HG02973 (cell line): Measurements from ENCODE around the gene WRAP53.
A peak's percentile ranks its signal among the peaks of the same experiment; 100 is the strongest.

ENCODE experiments used
- ATAC-seq: cut with Tn5 transposase; IDR thresholded peaks from one replicate; pipeline ENCODE4 v1.9.1; 2021; ENCODE audit warnings: moderate library complexity; ENCODE audit not compliant: unreplicated experiment

Gene WRAP53

DNA sequence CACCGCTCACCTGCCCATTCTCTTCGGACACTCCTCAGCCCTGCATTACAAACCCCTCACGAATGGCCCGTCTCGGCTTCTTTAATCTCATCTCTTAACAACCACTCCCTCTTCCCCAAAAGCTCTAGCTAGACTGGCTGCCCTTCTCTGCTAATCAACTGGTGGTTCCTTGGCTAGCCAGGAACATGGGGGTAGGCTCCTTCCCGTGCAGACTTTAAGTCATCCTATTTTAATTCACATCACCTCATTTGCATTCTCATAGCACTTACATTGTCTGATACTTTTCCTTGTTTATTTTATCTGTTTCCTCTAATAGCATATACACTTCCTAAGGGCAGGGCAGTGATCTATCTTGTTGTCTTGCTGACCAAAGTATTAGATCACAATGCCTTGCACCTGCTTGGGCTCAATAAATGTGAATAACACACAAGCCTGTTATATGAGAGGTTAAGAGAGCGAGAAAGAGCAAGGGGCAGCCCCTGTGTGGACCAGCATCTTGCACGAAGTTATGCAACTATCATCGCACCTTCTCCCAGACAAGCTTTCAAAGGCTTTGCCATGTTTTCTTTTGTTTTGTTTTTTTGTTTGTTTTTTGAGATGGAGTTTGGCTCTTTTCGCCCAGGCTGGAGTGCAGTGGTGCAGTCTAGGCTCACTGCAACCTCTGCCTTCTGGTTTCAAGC lies 10.7 kb upstream of the WRAP53 start:
- no peak for ATAC-seq

DNA sequence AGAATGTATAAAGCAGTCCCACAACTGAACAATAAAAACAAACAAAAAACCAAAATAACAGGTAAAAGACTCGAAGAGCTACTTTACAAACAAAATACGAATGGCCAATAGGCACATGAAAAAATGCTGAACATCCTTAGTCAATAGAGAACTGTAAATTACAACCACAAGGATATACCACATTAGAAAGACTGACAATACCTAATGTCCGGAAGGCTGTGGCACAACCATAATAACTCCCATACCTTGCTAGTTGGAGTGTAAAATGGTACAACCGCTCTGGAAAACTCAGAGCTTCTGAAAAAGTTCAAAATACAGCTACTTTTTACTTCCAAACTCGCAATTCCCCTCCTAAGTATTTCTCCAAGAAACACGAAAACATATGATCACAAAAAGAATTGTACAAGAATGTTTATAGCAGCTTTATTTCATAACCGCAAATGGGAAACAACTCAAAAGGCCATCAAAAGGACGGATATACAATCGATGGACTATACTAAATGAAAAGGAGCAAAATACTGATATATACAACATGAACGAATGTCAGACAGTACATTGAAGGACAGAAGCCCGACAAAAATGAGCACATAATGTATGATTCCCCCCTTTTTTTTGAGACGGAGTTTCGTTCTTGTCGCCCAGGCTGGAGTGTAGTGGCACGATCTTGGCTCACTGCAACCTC lies 3.3 kb upstream of the WRAP53 start:
- ATAC-seq = no peak

DNA sequence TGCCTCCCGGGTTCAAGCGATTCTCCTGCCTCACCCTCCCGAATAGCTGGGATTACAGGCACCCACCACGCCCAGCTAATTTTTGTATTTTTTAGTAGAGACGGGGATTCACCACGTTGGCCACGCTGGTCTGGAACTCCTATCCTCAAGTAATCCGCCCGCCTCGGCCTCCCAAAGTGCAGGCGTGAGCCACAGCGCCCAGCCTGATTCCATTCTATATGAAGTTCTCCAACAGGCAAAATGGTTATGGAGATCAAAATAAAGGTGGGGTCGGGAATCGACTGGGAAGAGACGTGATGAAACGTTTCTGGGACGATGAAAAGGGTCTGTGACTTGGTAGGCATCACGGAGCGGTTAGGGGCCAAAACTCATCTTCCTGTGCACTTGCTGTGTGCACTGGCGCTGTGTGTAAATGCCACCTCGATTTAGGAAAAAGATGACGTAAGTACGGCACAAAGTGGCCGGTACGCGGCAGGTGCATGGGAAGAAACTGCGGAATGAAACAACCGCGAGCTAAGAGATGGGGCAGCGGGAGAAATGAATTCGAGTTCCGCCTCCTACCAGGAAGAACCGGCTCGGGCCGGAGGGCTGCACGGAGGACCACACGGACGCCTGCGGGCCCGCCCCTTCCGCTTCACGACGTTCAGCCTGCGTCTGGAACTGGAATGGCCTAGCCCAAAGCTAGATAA lies 2.6 kb upstream of the WRAP53 start:
- ATAC-seq = peak; percentile 43

DNA sequence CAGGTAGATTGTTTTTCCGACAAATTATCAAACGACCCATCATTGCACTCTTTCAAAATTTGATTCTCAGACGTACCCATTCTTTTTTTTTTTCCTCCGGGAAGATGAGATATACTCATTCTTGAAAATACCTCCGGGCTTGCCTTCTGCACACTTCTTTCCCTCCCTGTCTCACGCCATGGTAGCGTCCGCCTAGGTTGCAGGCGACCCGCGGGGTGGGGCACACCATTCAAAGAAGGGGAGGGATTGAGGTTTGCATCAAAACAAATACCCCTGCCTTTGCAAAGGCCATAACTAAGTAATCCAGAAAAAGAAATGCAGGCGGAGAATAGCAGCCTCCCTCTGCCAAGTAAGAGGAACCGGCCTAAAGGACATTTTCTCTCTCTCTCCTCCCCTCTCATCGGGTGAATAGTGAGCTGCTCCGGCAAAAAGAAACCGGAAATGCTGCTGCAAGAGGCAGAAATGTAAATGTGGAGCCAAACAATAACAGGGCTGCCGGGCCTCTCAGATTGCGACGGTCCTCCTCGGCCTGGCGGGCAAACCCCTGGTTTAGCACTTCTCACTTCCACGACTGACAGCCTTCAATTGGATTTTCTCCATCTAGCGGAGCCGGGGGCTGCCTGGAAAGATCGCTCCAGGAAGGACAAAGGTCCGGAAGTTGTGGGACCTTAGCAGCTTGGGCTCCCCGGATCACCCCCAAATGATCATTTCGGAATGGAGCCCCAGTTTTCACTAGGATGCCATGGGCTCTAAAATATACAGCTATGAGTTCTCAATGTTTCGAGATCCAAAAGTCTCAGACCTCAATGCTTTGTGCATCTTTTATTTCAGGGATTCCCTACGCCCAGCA lies 1.8 kb upstream of the WRAP53 start:
- peak; percentile 38 for ATAC-seq

DNA sequence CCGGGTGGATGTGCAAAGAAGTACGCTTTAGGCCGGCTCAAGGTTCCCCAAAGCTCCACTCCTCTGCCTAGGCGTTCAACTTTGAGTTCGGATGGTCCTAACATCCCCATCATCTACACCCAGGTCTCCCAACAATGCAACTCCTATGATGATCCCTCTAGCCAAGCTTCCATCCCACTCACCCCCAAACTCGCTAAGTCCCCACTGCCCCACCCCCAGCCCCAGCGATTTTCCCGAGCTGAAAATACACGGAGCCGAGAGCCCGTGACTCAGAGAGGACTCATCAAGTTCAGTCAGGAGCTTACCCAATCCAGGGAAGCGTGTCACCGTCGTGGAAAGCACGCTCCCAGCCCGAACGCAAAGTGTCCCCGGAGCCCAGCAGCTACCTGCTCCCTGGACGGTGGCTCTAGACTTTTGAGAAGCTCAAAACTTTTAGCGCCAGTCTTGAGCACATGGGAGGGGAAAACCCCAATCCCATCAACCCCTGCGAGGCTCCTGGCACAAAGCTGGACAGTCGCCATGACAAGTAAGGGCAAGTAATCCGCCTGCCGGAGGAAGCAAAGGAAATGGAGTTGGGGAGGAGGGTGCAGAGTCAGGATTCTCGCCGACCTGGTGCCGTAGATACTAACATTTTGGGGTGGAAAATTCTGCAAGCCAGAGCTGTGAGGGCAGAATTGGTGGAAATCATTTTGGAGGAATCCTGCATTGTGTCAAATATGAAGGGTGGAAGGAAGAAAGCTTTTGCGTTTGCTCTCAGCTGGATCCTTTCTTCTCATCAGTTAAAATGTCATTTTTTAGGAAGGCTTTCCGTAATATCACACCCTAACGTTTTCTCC lies 987 bp upstream of the WRAP53 start, which contains the start of gene TP53:
TSS of gene TP53 (minus strand) at position 419 of the 836 bp plus-strand sequence. CDS start 10,896 bp downstream, outside the sequence.
- peak; percentile 30 for ATAC-seq

DNA sequence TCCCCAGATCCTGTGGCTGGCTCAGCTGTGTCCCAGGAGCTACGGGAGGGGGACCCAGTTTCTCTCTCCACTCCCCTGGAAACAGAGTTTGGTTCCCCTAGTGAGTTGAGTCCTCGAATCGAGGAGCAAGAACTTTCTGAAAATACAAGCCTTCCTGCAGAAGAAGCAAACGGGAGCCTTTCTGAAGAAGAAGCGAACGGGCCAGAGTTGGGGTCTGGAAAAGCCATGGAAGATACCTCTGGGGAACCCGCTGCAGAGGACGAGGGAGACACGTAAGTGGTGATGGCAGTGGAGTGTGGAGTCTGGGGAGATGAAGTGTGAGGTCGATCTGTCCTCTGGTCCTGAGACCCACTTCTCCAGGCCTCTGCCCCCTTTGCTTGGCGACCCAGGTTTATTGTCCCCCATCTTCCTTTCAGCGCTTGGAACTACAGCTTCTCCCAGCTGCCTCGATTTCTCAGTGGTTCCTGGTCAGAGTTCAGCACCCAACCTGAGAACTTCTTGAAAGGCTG lies 585 bp downstream of the WRAP53 start:
- no peak for ATAC-seq

DNA sequence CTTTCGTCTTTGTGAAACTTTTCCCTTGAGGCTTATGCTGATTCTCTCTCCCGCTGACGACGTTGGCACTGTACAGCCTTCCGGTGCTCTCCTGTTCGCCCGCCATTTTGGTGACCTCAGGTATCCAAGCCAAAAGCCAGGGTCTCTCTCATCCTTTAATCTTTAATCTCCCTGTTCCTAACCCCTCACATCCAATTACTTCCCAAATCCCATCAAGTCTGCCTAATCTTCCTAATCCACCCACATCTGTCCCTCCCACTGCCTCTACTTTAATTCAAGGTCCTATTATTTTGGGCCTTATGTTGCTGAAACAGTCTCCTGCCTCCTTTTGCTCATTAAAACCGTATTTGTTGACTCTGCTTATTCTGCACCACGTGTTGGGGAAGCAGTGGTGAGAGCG lies 7.3 kb downstream of the WRAP53 start:
- no peak for ATAC-seq

DNA sequence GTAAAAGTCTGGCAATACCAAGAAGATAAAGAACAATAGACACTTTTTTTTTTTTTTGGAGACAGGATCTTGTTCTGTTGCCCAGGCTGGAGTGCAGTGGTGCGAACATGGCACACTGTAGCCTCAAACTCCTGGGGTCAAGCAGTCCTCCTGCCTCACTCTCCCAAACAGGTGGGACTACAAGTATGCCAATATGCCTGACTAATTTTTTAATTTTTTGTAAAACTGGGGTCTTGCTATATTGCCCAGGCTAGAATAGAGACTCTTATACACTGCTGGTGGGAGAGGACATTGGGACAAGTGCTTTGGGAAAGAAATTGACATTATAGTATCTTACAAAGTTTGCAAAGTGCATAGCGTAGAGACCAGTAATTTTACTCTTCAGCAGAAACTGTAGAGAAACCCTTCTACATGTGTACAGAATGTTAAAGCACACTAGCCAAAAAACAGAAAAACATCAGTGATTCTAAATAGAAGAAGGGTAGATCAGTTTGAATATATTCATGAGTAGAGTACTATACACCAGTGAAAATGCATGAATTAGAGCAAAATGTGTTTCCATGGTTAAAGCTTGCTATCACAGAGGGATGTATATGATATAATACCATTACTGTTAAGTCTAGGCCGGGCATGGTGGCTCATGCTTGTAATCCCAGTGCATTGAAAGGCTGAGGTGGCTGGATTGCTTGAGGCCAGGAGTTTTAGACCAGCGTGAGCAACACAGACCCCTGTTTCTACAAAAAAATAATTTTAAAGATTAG lies 9.7 kb downstream of the WRAP53 start:
- no peak for ATAC-seq

DNA sequence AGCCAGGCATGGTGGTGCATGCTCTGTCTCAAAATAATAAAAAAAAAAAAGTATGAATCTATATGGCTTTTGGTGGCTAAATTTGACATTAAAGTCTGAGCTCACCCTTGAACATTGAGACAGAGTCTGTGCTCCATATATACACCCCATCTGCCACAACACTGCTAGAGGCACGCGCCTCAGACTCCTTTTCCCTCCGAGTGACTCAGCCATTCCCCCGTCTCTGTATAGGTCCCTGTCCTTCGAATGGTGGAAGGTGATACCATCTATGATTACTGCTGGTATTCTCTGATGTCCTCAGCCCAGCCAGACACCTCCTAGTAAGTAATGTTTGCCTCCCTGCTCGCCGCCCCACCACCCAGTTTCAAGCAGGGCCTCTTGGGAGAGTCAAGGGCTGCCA lies 12.2 kb downstream of the WRAP53 start:
- ATAC-seq = no peak

DNA sequence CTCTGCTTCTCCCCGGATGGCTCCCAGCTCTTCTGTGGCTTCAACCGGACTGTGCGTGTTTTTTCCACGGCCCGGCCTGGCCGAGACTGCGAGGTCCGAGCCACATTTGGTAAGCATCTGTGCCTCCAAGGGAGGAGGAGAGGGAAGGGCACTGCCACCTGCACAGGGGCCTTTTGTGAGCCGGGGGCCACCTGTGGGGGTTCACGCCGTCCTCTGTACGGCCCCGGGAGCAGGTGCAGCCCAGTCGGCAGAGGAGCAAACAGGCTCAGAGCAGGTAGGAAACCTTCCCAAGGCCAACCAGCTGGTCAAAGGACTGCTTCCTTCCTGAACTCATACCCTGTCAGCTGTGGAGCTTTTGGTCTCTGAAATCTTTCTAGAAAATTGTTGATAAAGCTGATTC lies 13.4 kb downstream of the WRAP53 start:
- ATAC-seq = no peak

DNA sequence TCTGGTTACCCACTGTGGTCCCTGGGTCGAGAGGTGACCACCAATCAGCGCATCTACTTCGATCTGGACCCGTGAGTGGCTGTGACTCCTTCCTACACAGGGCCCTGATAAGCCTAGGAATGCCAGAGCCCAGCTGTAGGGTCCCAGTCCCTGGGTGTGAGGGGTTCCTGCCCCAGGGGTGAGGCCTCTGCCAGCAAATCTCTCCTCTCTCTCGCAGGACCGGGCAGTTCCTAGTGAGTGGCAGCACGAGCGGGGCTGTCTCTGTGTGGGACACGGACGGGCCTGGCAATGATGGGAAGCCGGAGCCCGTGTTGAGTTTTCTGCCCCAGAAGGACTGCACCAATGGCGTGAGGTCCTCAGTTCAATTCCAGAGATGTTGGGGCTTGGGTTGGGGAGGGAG lies 14.5 kb downstream of the WRAP53 start:
- no peak for ATAC-seq

DNA sequence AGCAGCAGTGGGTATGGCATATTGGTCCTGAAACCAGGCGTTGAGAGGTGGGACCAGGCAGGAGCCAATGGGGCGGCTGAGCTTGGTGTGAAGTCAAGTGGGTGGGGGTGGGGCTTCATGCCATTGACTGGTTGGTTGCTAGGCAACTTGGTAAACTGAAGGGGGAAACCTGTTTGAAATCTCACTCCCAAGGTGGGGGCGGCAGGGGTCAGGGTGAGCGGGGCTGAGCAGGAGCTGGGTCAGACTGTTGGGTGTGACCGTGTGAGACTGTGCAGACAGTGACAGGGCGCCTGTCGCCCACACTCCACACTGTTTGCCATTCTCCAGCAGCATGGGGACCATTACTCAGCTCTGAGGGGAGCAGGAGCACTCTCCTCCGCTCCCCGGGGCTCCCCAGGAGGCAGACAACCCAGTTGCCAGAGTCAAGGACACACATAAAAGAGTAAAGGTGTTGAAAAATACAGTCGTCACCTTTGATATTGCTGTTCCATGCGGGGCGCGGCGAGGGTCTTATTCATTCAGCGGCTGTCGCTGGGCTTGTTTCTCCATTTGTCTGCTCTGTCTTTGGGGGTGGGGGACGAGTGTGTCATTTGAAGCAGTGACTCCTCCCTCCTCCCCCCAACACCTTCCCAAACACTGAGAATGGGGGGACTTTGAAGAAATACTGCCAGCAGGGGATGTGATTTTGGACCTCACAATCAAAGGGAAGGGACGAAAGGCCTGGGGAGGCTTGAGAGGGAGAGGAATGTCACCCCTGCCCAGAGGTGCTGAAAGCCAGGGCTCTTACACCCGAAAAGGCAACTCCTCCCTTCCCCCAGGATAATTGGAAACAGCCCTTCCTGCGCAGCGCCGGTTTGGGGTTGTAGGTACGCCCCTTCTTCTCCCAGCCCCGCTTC lies 15.6 kb downstream of the WRAP53 start:
- no peak for ATAC-seq

DNA sequence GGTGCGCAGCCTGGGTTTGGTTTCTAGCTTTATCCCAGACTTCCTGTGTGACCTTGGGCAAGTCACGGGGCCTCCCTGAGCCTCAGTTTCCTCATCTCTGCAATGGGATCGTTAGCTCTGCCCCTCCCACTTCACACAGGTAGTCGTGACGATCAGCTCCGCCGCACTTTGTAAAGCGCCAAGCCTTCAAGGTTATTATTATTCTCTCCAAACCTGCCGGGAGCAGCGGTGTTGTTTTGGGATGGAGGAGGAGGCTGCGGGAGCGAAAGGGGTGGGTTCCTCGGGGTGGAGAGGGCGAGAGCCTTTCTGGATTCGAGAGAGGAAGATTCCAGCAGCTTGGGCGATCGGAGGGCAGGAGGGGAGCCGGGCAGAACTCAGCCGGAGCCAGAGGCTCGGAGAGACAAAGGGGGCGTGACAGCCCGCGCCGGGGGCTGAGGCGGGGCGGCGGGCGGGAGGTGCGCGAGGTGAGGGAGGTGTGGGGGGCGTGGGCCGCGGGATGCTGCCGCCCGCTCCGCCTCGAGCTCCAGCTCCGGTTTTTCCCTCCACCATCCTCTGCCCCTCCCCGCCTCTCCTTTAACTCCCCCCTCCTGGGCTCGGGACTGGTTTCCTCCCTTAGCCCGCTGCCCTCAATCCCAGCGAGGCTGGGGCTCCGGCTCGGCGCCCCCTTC lies 16.5 kb downstream of the WRAP53 start, which contains the start of gene EFNB3:
TSS of gene EFNB3 (plus strand) at position 602 of the 668 bp plus-strand sequence. CDS start 397 bp downstream, outside the sequence.
- no peak for ATAC-seq

DNA sequence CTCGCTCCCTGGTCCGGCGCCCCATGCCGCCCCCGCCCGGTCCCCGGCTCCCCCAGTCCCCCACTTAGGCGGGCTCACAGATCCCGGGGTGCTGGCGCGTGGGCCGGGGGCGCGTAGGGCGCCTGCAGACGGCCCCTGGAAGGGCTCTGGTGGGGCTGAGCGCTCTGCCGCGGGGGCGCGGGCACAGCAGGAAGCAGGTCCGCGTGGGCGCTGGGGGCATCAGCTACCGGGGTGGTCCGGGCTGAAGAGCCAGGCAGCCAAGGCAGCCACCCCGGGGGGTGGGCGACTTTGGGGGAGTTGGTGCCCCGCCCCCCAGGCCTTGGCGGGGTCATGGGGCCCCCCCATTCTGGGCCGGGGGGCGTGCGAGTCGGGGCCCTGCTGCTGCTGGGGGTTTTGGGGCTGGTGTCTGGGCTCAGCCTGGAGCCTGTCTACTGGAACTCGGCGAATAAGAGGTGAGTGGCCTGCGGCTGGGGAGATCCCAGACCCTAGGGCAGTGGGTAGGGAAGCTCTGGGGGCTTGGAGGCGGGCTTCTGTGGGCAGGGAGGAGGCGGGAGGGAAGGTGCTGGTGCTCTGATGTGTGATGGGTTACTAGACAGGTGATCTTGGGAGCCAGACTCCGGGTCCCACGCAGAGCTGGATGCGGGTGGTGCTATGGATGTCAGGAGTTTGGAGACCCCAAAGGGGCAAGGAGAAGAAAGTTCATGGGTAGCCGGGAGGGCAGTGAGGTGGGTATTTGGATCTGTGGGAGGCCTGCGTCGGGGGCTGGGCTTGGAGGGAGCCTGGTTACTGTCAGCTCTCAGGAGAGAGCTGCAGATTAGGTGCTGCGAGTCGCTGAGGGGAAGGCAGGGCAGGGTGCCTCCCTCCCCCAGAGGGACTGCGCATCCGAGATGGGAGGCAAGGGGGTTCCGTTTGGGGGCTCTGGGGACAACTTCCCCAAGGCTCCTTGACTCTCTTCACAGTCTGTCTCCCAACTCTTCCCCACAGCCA lies 17.3 kb downstream of the WRAP53 start:
- ATAC-seq = no peak

DNA sequence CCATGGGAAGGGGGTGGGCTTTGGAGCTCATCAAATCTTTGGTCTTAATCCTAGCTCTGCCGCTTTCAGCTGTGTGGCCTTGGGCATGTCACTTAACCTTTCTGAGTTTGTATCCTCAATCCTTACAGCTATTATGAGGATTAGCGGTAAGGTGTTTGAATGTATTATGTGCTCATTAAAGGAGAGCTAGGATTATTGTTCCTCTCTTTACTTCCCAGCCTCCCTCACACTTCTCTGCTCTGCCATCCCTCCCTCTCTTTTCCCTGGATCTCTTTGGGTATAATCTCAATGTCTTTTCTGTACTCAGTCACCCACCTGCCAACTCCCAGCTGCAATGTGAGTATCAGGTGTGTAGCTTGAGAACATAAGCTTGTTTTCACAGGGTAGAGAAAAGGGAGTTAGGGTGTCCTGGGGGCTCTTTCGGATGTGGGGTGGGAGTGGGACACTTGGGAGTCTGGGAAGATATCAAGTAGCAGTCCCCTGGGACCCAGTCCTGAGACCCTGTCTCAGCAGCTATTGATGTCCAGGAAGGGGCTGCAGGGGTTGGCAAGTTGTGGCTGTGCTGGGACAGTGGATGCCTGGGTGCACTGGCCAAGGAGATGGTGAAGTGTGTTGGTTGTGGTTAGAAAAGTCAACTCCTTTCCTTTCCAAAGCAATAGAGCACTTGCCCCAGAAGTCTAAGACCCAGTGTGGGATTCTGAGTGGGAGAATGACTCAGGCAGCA lies 18.5 kb downstream of the WRAP53 start:
- ATAC-seq = no peak

DNA sequence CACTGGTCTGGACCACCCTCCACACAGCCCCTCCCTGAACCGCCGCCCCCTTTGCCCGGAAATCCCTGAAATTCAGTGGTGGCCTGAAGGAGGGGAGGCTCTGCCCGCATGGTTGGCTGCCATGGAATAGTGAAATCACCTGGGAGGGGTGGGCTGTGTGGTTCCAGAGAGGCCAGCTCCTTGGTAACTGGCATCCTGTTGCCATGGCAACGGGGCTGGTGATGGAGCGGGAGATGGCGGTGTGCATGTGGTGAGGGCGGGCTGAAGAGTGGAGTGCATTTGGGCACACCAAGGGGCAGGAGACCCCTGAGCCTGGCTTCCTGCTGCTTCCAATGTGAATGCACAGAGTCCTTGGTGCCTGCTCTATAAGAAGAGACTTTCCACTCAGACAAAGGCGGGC lies 19.2 kb downstream of the WRAP53 start:
- ATAC-seq = no peak
